ENCODE measurements around the gene CCDC126. TPM values are rescaled to one million over a fixed set of nuclear protein-coding genes. Genes with fewer than 3 reads are reported as not detected.

The CCDC126 gene
- total and polyA plus RNA-seq, 2 experiments from 2014 or later: 9.5 TPM

DNA sequence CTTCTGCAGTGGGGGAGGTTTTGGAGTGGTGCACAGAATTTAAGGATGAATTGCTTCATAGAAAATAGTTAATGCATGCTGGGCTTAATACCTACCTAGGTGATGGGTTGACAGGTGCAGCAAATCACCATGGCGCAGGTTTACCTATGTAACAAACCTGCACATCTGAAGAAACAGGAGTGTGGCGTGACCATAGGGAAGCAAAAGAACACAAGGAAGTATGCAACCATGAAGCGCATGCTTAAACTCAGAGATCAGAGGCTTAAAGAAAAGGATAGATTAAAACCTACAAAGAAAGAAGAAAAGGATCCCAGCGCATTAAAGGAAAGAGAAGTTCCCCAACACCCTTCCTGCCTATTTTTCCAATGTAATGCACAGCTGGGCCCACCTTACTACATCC, 22.0 kb downstream of the CCDC126 start:
- no peaks in the 10 kb centered on the region for H4K20me1 ChIP-seq (ENCODE audit: insufficient read depth)
- H3K36me3 ChIP-seq (ENCODE audit: low read depth): no peaks in the 10 kb centered on the region; the same call in 1 of the 2 replicates
- H3K9me3 ChIP-seq (ENCODE audit: low read depth): no peaks in the 10 kb centered on the region
- TF ChIP-seq EZH2phosphoT487 (IDR thresholded peaks at IDR 0.05; ENCODE audit: insufficient read depth, low read depth): no peak
- no peaks in the 10 kb centered on the region for H3F3A ChIP-seq (ENCODE audit: insufficient read depth)
- 88 to 99% methylated on average over 4 of the region's 4 CpGs for WGBS, 2 experiments (ENCODE audit: low coverage in 1 of 2, low lambda C conversion rate in 2 of 2, missing lambda C conversion rate in 2 of 2)
- H2AFZ ChIP-seq: no peak overlapping the region
- H3K4me1 ChIP-seq (ENCODE audit: insufficient read depth): no peaks in the 10 kb centered on the region
- H3K4me3 ChIP-seq: no peak overlapping the region
- no peaks in the 10 kb centered on the region for H3K79me2 ChIP-seq (ENCODE audit: insufficient read depth)
- H3K9me2 ChIP-seq (ENCODE audit: insufficient read depth): no peaks in the 10 kb centered on the region
- no peak overlapping the region for H3K9ac ChIP-seq
- no peak for DNase-seq
- in situ Hi-C loops (cut with MboI): no loop called here
- H3K4me2 ChIP-seq (ENCODE audit: unreplicated experiment): no peak overlapping the region
- no peaks in the 10 kb centered on the region for H3K27me3 ChIP-seq (replicated peaks; ENCODE audit: insufficient read depth)
- no peak overlapping the region for H3K27ac ChIP-seq

DNA sequence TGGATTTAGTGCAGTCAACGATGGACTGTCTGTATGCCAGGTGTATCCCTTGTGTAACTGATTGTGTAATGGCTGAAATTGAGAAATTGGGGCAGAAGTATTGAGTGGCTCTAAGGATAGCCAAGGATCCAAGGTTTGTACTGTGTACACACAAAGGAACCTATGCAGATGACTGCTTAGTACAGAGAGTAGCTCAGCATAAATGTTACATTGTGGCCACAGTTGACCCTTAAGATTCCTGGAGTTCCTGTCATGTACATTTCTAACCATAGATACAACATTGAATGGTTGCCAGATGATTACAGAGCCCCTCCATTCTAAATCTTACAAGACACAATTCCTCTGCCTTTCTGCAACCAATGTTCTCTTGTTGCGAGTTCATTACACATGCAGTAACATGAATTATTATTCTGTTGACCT, 25.3 kb downstream of the CCDC126 start:
- in situ Hi-C loops (cut with MboI): no loop called here
- Histone ChIP-seq H3F3A (ENCODE audit: insufficient read depth) (no peaks in the 10 kb centered on the region), H3K27me3 (replicated peaks; ENCODE audit: insufficient read depth) (no peaks in the 10 kb centered on the region), H3K79me2 (ENCODE audit: insufficient read depth) (no peaks in the 10 kb centered on the region), H2AFZ (no peak overlapping the region), H3K4me2 (ENCODE audit: unreplicated experiment) (no peak overlapping the region), H3K9me3 (ENCODE audit: low read depth) (no peaks in the 10 kb centered on the region), H3K4me1 (ENCODE audit: insufficient read depth) (no peaks in the 10 kb centered on the region), H3K36me3 (ENCODE audit: low read depth) (no peaks in the 10 kb centered on the region), H3K27ac (no peak overlapping the region), H3K9ac (no peak overlapping the region), H3K9me2 (ENCODE audit: insufficient read depth) (no peaks in the 10 kb centered on the region), H4K20me1 (ENCODE audit: insufficient read depth) (no peaks in the 10 kb centered on the region), H3K4me3 (no peak overlapping the region)
- TF ChIP-seq EZH2phosphoT487 (IDR thresholded peaks at IDR 0.05; ENCODE audit: insufficient read depth, low read depth): no peak
- TF ChIP-seq EZH2 (IDR thresholded peaks at IDR 0.05; ENCODE audit: insufficient read depth, poor library complexity, severe bottlenecking): no peak
- WGBS, 2 experiments (ENCODE audit: low coverage in 1 of 2, low lambda C conversion rate in 2 of 2, missing lambda C conversion rate in 2 of 2): 77 to 80% methylated on average over 2 of the region's 2 CpGs
- DNase-seq: no peak

DNA sequence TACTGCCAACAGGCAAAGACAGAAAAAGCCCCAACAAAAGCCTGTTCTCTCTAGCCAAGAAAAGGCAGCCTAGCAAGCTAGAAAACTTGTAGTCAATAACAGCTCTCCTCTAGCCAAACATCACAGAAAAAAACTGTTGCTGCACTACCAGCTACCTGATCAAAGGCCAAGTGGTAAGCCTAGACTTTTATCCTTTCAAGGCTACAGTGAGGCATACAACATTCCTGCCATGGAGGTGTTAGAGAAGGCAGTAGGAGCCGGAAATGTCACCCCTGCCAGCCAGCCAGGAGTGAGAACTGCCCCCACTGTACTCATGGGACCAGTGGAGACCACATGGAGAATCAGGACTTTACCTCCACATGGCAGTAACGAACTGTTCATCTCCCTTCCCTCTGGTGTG, 31.2 kb downstream of the CCDC126 start:
- Histone ChIP-seq H4K20me1 (ENCODE audit: insufficient read depth) (no peaks in the 10 kb centered on the region), H3K27ac (no peak overlapping the region), H3K4me1 (ENCODE audit: insufficient read depth) (no peaks in the 10 kb centered on the region), H3K9me3 (ENCODE audit: low read depth) (no peaks in the 10 kb centered on the region), H3K4me2 (ENCODE audit: unreplicated experiment) (no peak overlapping the region), H3K9ac (no peak overlapping the region), H3K4me3 (no peak overlapping the region), H3F3A (ENCODE audit: insufficient read depth) (no peaks in the 10 kb centered on the region), H3K9me2 (ENCODE audit: insufficient read depth) (no peaks in the 10 kb centered on the region), H3K27me3 (replicated peaks; ENCODE audit: insufficient read depth) (no peaks in the 10 kb centered on the region), H3K79me2 (ENCODE audit: insufficient read depth) (no peaks in the 10 kb centered on the region), H2AFZ (no peak overlapping the region), H3K36me3 (ENCODE audit: low read depth) (no peaks in the 10 kb centered on the region)
- in situ Hi-C loops (cut with MboI): no loop called here
- WGBS, 2 experiments (ENCODE audit: low coverage in 1 of 2, low lambda C conversion rate in 2 of 2, missing lambda C conversion rate in 2 of 2): 80 to 86% methylated on average over 2 of the region's 2 CpGs
- TF ChIP-seq EZH2phosphoT487 (IDR thresholded peaks at IDR 0.05; ENCODE audit: insufficient read depth, low read depth) (no peak), EZH2 (IDR thresholded peaks at IDR 0.05; ENCODE audit: insufficient read depth, poor library complexity, severe bottlenecking) (no peak)
- no peak for DNase-seq

GRCh38 chr7:23633417-23633816, 36.2 kb downstream of the CCDC126 start:
- H3F3A ChIP-seq (ENCODE audit: insufficient read depth): no peaks in the 10 kb centered on the region
- no peak overlapping the region for H3K9ac ChIP-seq
- in situ Hi-C loops (cut with MboI): no loop called here
- no peak overlapping the region for H2AFZ ChIP-seq
- H3K9me3 ChIP-seq (ENCODE audit: low read depth): no peaks in the 10 kb centered on the region
- H3K79me2 ChIP-seq (ENCODE audit: insufficient read depth): no peaks in the 10 kb centered on the region
- no peaks in the 10 kb centered on the region for H3K4me1 ChIP-seq (ENCODE audit: insufficient read depth)
- H3K36me3 ChIP-seq (ENCODE audit: low read depth): no peaks in the 10 kb centered on the region
- H3K27ac ChIP-seq: no peak overlapping the region
- H4K20me1 ChIP-seq (ENCODE audit: insufficient read depth): no peaks in the 10 kb centered on the region
- 81 to 86% methylated on average over 7 of the region's 7 CpGs for WGBS, 2 experiments (ENCODE audit: low coverage in 1 of 2, low lambda C conversion rate in 2 of 2, missing lambda C conversion rate in 2 of 2)
- no peaks in the 10 kb centered on the region for H3K27me3 ChIP-seq (replicated peaks; ENCODE audit: insufficient read depth)
- no peak overlapping the region for H3K4me3 ChIP-seq
- no peaks in the 10 kb centered on the region for H3K9me2 ChIP-seq (ENCODE audit: insufficient read depth)
- H3K4me2 ChIP-seq (ENCODE audit: unreplicated experiment): no peak overlapping the region
- no peak for DNase-seq
- TF ChIP-seq EZH2phosphoT487 (IDR thresholded peaks at IDR 0.05; ENCODE audit: insufficient read depth, low read depth): no peak
- no peak for TF ChIP-seq EZH2 (IDR thresholded peaks at IDR 0.05; ENCODE audit: insufficient read depth, poor library complexity, severe bottlenecking)

- no peak overlapping the region for H3K27ac ChIP-seq
Observed at GRCh38 chr7:23645822-23646221, 48.6 kb downstream of the CCDC126 start.

More at GRCh38 chr7:23645822-23646221, 48.6 kb downstream of the CCDC126 start:
- in situ Hi-C loops (cut with MboI): no loop called here
- Histone ChIP-seq H3K9ac (no peak overlapping the region), H3K4me2 (ENCODE audit: unreplicated experiment) (no peak overlapping the region), H4K20me1 (ENCODE audit: insufficient read depth) (no peaks in the 10 kb centered on the region), H3K27me3 (replicated peaks; ENCODE audit: insufficient read depth) (no peaks in the 10 kb centered on the region), H3K79me2 (ENCODE audit: insufficient read depth) (no peaks in the 10 kb centered on the region), H3K36me3 (ENCODE audit: low read depth) (no peaks in the 10 kb centered on the region), H3K4me3 (no peak overlapping the region), H2AFZ (no peak overlapping the region), H3K9me3 (ENCODE audit: low read depth) (no peaks in the 10 kb centered on the region), H3K9me2 (ENCODE audit: insufficient read depth) (no peaks in the 10 kb centered on the region), H3F3A (ENCODE audit: insufficient read depth) (no peaks in the 10 kb centered on the region), H3K4me1 (ENCODE audit: insufficient read depth) (no peaks in the 10 kb centered on the region)
- TF ChIP-seq EZH2phosphoT487 (IDR thresholded peaks at IDR 0.05; ENCODE audit: insufficient read depth, low read depth) (no peak), EZH2 (IDR thresholded peaks at IDR 0.05; ENCODE audit: insufficient read depth, poor library complexity, severe bottlenecking) (no peak)
- no peak for DNase-seq
- 89 to 92% methylated on average over 1 of the region's 1 CpG for WGBS, 2 experiments (ENCODE audit: low coverage in 1 of 2, low lambda C conversion rate in 2 of 2, missing lambda C conversion rate in 2 of 2)
